GM12891 (cell line): ENCODE results near the gene CCL5.

ENCODE experiments used
- DNase-seq: peaks from one replicate; pipeline ENCODE4 v3.0.0; 2011; ENCODE audit warnings: low spot score; ENCODE audit not compliant: insufficient read length
- FAIRE-seq: peaks from 2 replicates; lab custom pipeline; 2011; peaks lifted over from hg19 to GRCh38; lab: Jason Lieb, UNC
- PAX5 ChIP-seq: IDR thresholded peaks from 2 replicates; pipeline ENCODE4 v1.6.1; 2011; ENCODE audit warnings: low read length, moderate library complexity, mild to moderate bottlenecking; ENCODE audit not compliant: insufficient read depth, severe bottlenecking
- POLR2A ChIP-seq: IDR thresholded peaks from 2 replicates; pipeline ENCODE4 v1.6.1; 2011; ENCODE audit warnings: low read depth, low read length, control low read depth
- POLR2AphosphoS5 ChIP-seq: IDR thresholded peaks from 2 replicates; pipeline ENCODE4 v1.6.1; 2011; ENCODE audit warnings: low read depth, low read length, control low read depth
- POU2F2 ChIP-seq: IDR thresholded peaks from 2 replicates; pipeline ENCODE4 v1.6.1; 2011; ENCODE audit warnings: low read depth, mild to moderate bottlenecking, control low read depth, low read length, moderate library complexity
- SPI1 ChIP-seq: IDR thresholded peaks from 2 replicates; pipeline ENCODE4 v1.6.1; 2011; ENCODE audit warnings: low read depth, low read length, control low read depth
- TAF1 ChIP-seq: IDR thresholded peaks from 2 replicates; pipeline ENCODE4 v1.6.1; 2011; ENCODE audit warnings: low read depth, low read length, control low read depth

Gene CCL5

GRCh38 chr17:35868737-35869136 lies 11.4 kb downstream of the CCL5 start, which contains the start of gene HEATR9:
Gene HEATR9, minus strand, starts transcription at chr17:35868891. Its CDS starts 149 bp downstream, at chr17:35868742.
- DNase-seq = no peak
- TF ChIP-seq POLR2A = no peak
- no peak for FAIRE-seq

- DNase-seq = no peak
- TF ChIP-seq POU2F2 (no peak), SPI1 (no peak), PAX5 (no peak), TAF1 (no peak), POLR2AphosphoS5 (no peak), POLR2A (no peak)
- no peak for FAIRE-seq
Measured at GRCh38 chr17:35867574-35867973, 12.6 kb downstream of the CCL5 start.

- no peak for TF ChIP-seq POU2F2
- no peak for TF ChIP-seq POLR2A
- DNase-seq = no peak
- no peak for FAIRE-seq
Measured at GRCh38 chr17:35866341-35866950, 13.7 kb downstream of the CCL5 start.

- FAIRE-seq (no peak), DNase-seq (no peak)
Measured at GRCh38 chr17:35865412-35866340, 14.5 kb downstream of the CCL5 start.

GRCh38 chr17:35864853-35865252 lies 15.3 kb downstream of the CCL5 start:
- DNase-seq (no peak), FAIRE-seq (no peak)
- no peak for TF ChIP-seq POLR2AphosphoS5
- TF ChIP-seq POLR2A = no peak
- TF ChIP-seq POU2F2 = no peak
- TF ChIP-seq SPI1 = no peak
- TF ChIP-seq TAF1 = no peak
- no peak for TF ChIP-seq PAX5

More at GRCh38 chr17:35865412-35866340, 14.5 kb downstream of the CCL5 start:
- TF ChIP-seq TAF1 (no peak), PAX5 (no peak), POLR2A (no peak), SPI1 (no peak), POLR2AphosphoS5 (no peak), POU2F2 (no peak)

GRCh38 chr17:35856603-35857002 lies 23.6 kb downstream of the CCL5 start:
- TF ChIP-seq POLR2A (no peak), TAF1 (no peak), PAX5 (no peak), POLR2AphosphoS5 (no peak), SPI1 (no peak), POU2F2 (no peak)
- FAIRE-seq = no peak

GRCh38 chr17:35855965-35856364 lies 24.2 kb downstream of the CCL5 start:
- TF ChIP-seq POLR2A (no peak), POLR2AphosphoS5 (no peak), PAX5 (no peak), POU2F2 (no peak), TAF1 (no peak), SPI1 (no peak)
- DNase-seq = no peak
- FAIRE-seq = no peak

More at GRCh38 chr17:35856603-35857002, 23.6 kb downstream of the CCL5 start:
- DNase-seq = no peak

GRCh38 chr17:35849469-35850348 lies 30.5 kb downstream of the CCL5 start:
- FAIRE-seq = no peak
- TF ChIP-seq POLR2A = no peak
- TF ChIP-seq POLR2AphosphoS5 = no peak
- TF ChIP-seq POU2F2 = no peak
- no peak for TF ChIP-seq TAF1
- no peak for TF ChIP-seq SPI1
- TF ChIP-seq PAX5 = no peak
- DNase-seq = peak; percentile 30

GRCh38 chr17:35847633-35848373 lies 32.4 kb downstream of the CCL5 start:
- TF ChIP-seq POU2F2 = no peak
- TF ChIP-seq SPI1 = no peak
- TF ChIP-seq POLR2A = peak; percentile 40; the same call in 1 of the 2 replicates
- TF ChIP-seq TAF1 = no peak
- no peak for TF ChIP-seq PAX5
- peak; percentile 43; the same call in 1 of the 2 replicates for TF ChIP-seq POLR2AphosphoS5
- FAIRE-seq = no peak
- no peak for DNase-seq

GRCh38 chr17:35847006-35847405 lies 33.2 kb downstream of the CCL5 start:
- no peak for TF ChIP-seq SPI1
- no peak for TF ChIP-seq POLR2A
- TF ChIP-seq POLR2AphosphoS5 = no peak
- TF ChIP-seq TAF1 = no peak
- no peak for TF ChIP-seq POU2F2
- no peak for TF ChIP-seq PAX5
- FAIRE-seq = no peak
- DNase-seq = no peak
